Measurements from ENCODE around the gene SETDB1.
"Not testable (repeated sequence)": the region's sequence is repeated elsewhere in the genome, so short reads cannot be mapped to it uniquely, and the experiment has no call there.

Gene SETDB1

GRCh38 chr1:150926097-150926741 lies at the start of gene SETDB1:
SETDB1 (plus strand) TSS chr1:150926363; CDS start chr1:150927715, 1,352 bp downstream.
- peak; percentile 91 for DNase-seq (ENCODE audit: low read depth)

- DNase-seq (ENCODE audit: low read depth): not testable (repeated sequence)
Observed at GRCh38 chr1:150878931-150879330, 47.2 kb upstream of the SETDB1 start.

- DNase-seq (ENCODE audit: low read depth): no peak
Observed at GRCh38 chr1:150881331-150882070, 44.7 kb upstream of the SETDB1 start.

GRCh38 chr1:150883121-150883520 lies 43.0 kb upstream of the SETDB1 start:
- not testable (repeated sequence) for DNase-seq (ENCODE audit: low read depth)

GRCh38 chr1:150887018-150887417 lies 39.1 kb upstream of the SETDB1 start, which contains the start of gene CTXND2:
CTXND2 (plus strand) TSS chr1:150887136; CDS start chr1:150912315, 25,179 bp downstream.
- DNase-seq (ENCODE audit: low read depth): no peak

- DNase-seq (ENCODE audit: low read depth): no peak
Observed at GRCh38 chr1:150888727-150889126, 37.4 kb upstream of the SETDB1 start.

- DNase-seq (ENCODE audit: low read depth): no peak
Observed at GRCh38 chr1:150890033-150890416, 36.1 kb upstream of the SETDB1 start.

- DNase-seq (ENCODE audit: low read depth): no peak
Observed at GRCh38 chr1:150893336-150893913, 32.7 kb upstream of the SETDB1 start.

- no peak for DNase-seq (ENCODE audit: low read depth)
Observed at GRCh38 chr1:150895618-150896017, 30.5 kb upstream of the SETDB1 start.

GRCh38 chr1:150899795-150900194 lies 26.4 kb upstream of the SETDB1 start:
- DNase-seq (ENCODE audit: low read depth): not testable (repeated sequence)

- no peak for DNase-seq (ENCODE audit: low read depth)
Observed at GRCh38 chr1:150902346-150902745, 23.8 kb upstream of the SETDB1 start.

GRCh38 chr1:150902751-150903150 lies 23.4 kb upstream of the SETDB1 start:
- DNase-seq (ENCODE audit: low read depth): no peak

GRCh38 chr1:150905301-150905700 lies 20.9 kb upstream of the SETDB1 start:
- DNase-seq (ENCODE audit: low read depth): no peak

GRCh38 chr1:150906329-150906728 lies 19.8 kb upstream of the SETDB1 start:
- no peak for DNase-seq (ENCODE audit: low read depth)

- no peak for DNase-seq (ENCODE audit: low read depth)
Observed at GRCh38 chr1:150906813-150907212, 19.4 kb upstream of the SETDB1 start.

- no peak for DNase-seq (ENCODE audit: low read depth)
Observed at GRCh38 chr1:150909585-150910180, 16.5 kb upstream of the SETDB1 start.

GRCh38 chr1:150912623-150913022 lies 13.5 kb upstream of the SETDB1 start:
- DNase-seq (ENCODE audit: low read depth): no peak

- DNase-seq (ENCODE audit: low read depth): no peak
Observed at GRCh38 chr1:150917387-150917786, 8.8 kb upstream of the SETDB1 start.

- DNase-seq (ENCODE audit: low read depth): peak; percentile 77
Observed at GRCh38 chr1:150922519-150922975, 3.6 kb upstream of the SETDB1 start.

GRCh38 chr1:150925080-150925479 lies 1.1 kb upstream of the SETDB1 start:
- no peak for DNase-seq (ENCODE audit: low read depth)

GRCh38 chr1:150927624-150928023 lies 1.5 kb downstream of the SETDB1 start:
- DNase-seq (ENCODE audit: low read depth): no peak

GRCh38 chr1:150928286-150928685 lies 2.1 kb downstream of the SETDB1 start:
- no peak for DNase-seq (ENCODE audit: low read depth)

GRCh38 chr1:150928775-150929174 lies 2.6 kb downstream of the SETDB1 start:
- DNase-seq (ENCODE audit: low read depth): not testable (repeated sequence)

Data from stimulated activated CD4-positive, alpha-beta T cell treated with anti-CD3 and anti-CD28 coated beads, Interleukin-2, amount 100 ng/mL, for 4 hours (primary cell).